HepG2 (cell line): ENCODE results near the gene DNTTIP2. TPM values are rescaled to one million over a fixed set of nuclear protein-coding genes. Genes with fewer than 3 reads are reported as not detected.

Experiments used
- ARID2 ChIP-seq: sonication (generic); formaldehyde crosslinking; IDR thresholded peaks from 2 replicates; pipeline ENCODE4 v1.8.1; 2022; ENCODE audit warnings: mild to moderate bottlenecking, missing genetic modification reagents, borderline replicate concordance
- CHCHD3 ChIP-seq: sonication (generic); formaldehyde crosslinking; IDR thresholded peaks from 2 replicates; pipeline ENCODE4 v1.8.0; 2022; ENCODE audit warnings: mild to moderate bottlenecking, missing genetic modification reagents, moderate library complexity
- FIP1L1 ChIP-seq: fragments of 200-400 bp; formaldehyde crosslinking; IDR thresholded peaks from 2 replicates; pipeline ENCODE4 v1.6.1; 2018; ENCODE audit warnings: low read depth, mild to moderate bottlenecking, low read length, moderate library complexity, borderline replicate concordance; ENCODE audit not compliant: insufficient read depth
- FOSL1 ChIP-seq: sonication (generic); formaldehyde crosslinking; IDR thresholded peaks from 2 replicates; pipeline ENCODE4 v1.9.0; 2021; ENCODE audit warnings: missing genetic modification reagents, borderline replicate concordance
- FOXK1 ChIP-seq: sonication (generic); formaldehyde crosslinking; IDR thresholded peaks from 2 replicates; pipeline ENCODE4 v1.4.0; 2020; ENCODE audit warnings: low read depth, missing genetic modification reagents, borderline replicate concordance
- FOXK2 ChIP-seq: fragments of 450-650 bp; IDR thresholded peaks from 2 replicates; pipeline ENCODE4 v1.6.1; 2016
- KLF15 ChIP-seq: sonication (generic); formaldehyde crosslinking; IDR thresholded peaks from 2 replicates; pipeline ENCODE4 v1.8.1; 2023; ENCODE audit warnings: borderline replicate concordance, mild to moderate bottlenecking, inconsistent platforms, missing genetic modification reagents, mixed read lengths
- NFYC ChIP-seq: IDR thresholded peaks from 2 replicates; pipeline ENCODE4 v1.6.1; 2016; ENCODE audit warnings: missing genetic modification reagents, missing compliant biosample characterization
- NR3C1 ChIP-seq: sonication (generic); formaldehyde crosslinking; IDR thresholded peaks from 2 replicates; pipeline ENCODE4 v1.4.0; 2020; ENCODE audit warnings: missing genetic modification reagents
- PAF1 ChIP-seq: IDR thresholded peaks from 2 replicates; pipeline ENCODE4 v1.6.1; 2016; ENCODE audit warnings: missing genetic modification reagents, missing compliant biosample characterization
- RFXAP ChIP-seq: sonication (generic); formaldehyde crosslinking; IDR thresholded peaks from 2 replicates; pipeline ENCODE4 v1.4.0; 2020; ENCODE audit warnings: missing genetic modification reagents, borderline replicate concordance
- SRSF1 ChIP-seq: fragments of 200-400 bp; formaldehyde crosslinking; optimal IDR thresholded peaks from 2 replicates; pipeline ENCODE3; 2017; ENCODE audit warnings: mild to moderate bottlenecking, low read depth, low read length, moderate library complexity
- SUZ12 ChIP-seq: fragments of 150-350 bp; IDR thresholded peaks from 2 replicates; pipeline ENCODE4 v1.6.1; 2014; ENCODE audit warnings: low read depth, low read length
- ZFP1 ChIP-seq: IDR thresholded peaks from 2 replicates; pipeline ENCODE4 v1.6.1; 2016
- ZNF17 ChIP-seq: sonication (generic); formaldehyde crosslinking; IDR thresholded peaks from 2 replicates; pipeline ENCODE4 v1.5.0; 2020; ENCODE audit warnings: mild to moderate bottlenecking, missing genetic modification reagents
- ZNF292 ChIP-seq: sonication (generic); formaldehyde crosslinking; IDR thresholded peaks from 2 replicates; pipeline ENCODE4 v1.8.1; 2022; ENCODE audit warnings: mild to moderate bottlenecking, low read depth, missing genetic modification reagents, borderline replicate concordance
- ZNF333 ChIP-seq: sonication (generic); formaldehyde crosslinking; IDR thresholded peaks from 2 replicates; pipeline ENCODE4 v1.4.0; 2020; ENCODE audit warnings: mild to moderate bottlenecking, missing genetic modification reagents, borderline replicate concordance
- ZNF33B ChIP-seq: sonication (generic); formaldehyde crosslinking; IDR thresholded peaks from 2 replicates; pipeline ENCODE4 v1.5.1; 2020; ENCODE audit warnings: mild to moderate bottlenecking, missing genetic modification reagents
- ZNF570 ChIP-seq: sonication (generic); formaldehyde crosslinking; IDR thresholded peaks from 2 replicates; pipeline ENCODE4 v1.4.0; 2020; ENCODE audit warnings: mild to moderate bottlenecking, missing genetic modification reagents, borderline replicate concordance
- ZNF747 ChIP-seq: sonication (generic); formaldehyde crosslinking; IDR thresholded peaks from 2 replicates; pipeline ENCODE4 v1.8.1; 2023; ENCODE audit warnings: missing genetic modification reagents, mild to moderate bottlenecking, borderline replicate concordance
- ZNF891 ChIP-seq: sonication (generic); formaldehyde crosslinking; IDR thresholded peaks from 2 replicates; pipeline ENCODE4 v1.5.0; 2020; ENCODE audit warnings: mild to moderate bottlenecking, missing genetic modification reagents
- ZZZ3 ChIP-seq: sonication (generic); formaldehyde crosslinking; IDR thresholded peaks from 2 replicates; pipeline ENCODE4 v1.4.0; 2020; ENCODE audit warnings: missing genetic modification reagents, mild to moderate bottlenecking, borderline replicate concordance
- polyA plus RNA-seq, 8 experiments: library from polyadenylated mRNA; depleted of rRNA in 3 of 8; stranded (reverse) in 7 of 8; unstranded in 1 of 8; fragments of >200 nt; fragmentation: Illumina TruSeq in 4 of 8; extraction: Trizol in 4 of 8; gene quantifications; 2 replicates each; pipeline versions ENCODE4 v1.2.1 to v1.2.3, GENCODE V29; 2011 to 2016; ENCODE audit warnings: low read depth in 4 of 8, missing spikeins in 1 of 8, mixed read lengths in 1 of 8; ENCODE audit not compliant: insufficient read depth in 1 of 8
- total RNA-seq, 5 experiments: library from RNA; depleted of rRNA; stranded (reverse); fragments of >200 nt; fragmentation: Illumina TruSeq; extraction: Trizol; gene quantifications; 2 replicates each; pipeline ENCODE4 v1.2.3, GENCODE V29; 2016; ENCODE audit warnings: low read depth in 1 of 5
- TF ChIP-seq, protein P1 (sequence below): sonication (generic); formaldehyde crosslinking; IDR thresholded peaks from 2 replicates; pipeline ENCODE4 v1.4.0; 2020; ENCODE audit warnings: missing genetic modification reagents
- TF ChIP-seq, protein P2 (sequence below), 2 experiments: IDR thresholded peaks; 2 replicates each; pipeline ENCODE4 v1.6.1; 2011 to 2012; ENCODE audit warnings: low read length in 2 of 2, borderline replicate concordance in 1 of 2, low read depth in 1 of 2, mild to moderate bottlenecking in 1 of 2, moderate library complexity in 1 of 2

The DNTTIP2 gene
- total and polyA plus RNA-seq, 2 of the 13 experiments (the other 11 are each of a cell fraction or from before 2014, with no cell fraction given), result 11.4 to 63.3 TPM

DNA sequence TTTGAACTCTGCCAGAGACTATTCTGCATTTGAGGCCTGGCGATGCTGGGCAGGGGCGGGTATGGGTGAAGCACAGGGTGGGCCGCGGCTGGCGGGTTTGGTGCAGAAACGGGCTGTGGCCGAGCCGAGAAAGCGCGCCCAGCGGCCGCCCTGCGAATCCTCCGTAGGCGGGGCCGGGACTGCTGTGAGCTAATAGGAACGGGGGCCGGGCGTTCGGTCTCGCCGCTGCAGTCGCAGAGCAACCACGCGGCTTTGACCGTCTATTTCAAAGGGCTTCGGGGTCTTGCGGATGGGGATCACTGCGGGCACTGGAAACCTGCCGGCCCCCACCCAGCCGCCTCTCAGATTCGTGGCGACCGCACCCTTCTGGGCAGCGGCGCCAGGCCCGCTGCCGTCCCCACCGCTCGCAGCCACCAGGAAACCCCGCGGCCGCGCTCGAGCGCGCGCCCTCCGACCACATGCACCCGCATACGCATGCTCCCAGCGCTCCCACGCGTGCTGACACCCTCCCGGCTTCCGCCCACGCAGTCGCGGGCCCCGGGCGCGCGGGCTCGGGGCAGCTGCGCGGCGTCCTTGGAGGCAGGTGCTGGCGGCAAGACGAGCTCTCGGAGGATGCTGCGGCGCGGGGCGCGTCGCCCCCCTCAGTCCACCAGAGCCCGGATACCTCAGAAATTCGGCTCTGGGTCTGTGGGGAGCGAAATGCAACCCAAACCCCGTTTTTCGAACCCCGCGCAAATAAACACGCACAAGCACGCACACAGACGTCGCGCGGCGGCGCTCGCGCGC, 32.6 kb downstream of the DNTTIP2 start (continued):
- TF ChIP-seq SRSF1, result peak; percentile 73
- TF ChIP-seq FIP1L1, result no peak
- TF ChIP-seq RFXAP (CRISPR knock-in tag), result peak; percentile 18
- no peak for TF ChIP-seq KLF15 (CRISPR knock-in tag)
- TF ChIP-seq ZNF570 (CRISPR knock-in tag), result peak; percentile 22; the same call in 1 of the 2 replicates
- no peak for TF ChIP-seq ZFP1 (CRISPR knock-in tag)
- TF ChIP-seq ZNF747, result no peak
- no peak for TF ChIP-seq ZNF17 (CRISPR knock-in tag)
- TF ChIP-seq, protein P1, sequence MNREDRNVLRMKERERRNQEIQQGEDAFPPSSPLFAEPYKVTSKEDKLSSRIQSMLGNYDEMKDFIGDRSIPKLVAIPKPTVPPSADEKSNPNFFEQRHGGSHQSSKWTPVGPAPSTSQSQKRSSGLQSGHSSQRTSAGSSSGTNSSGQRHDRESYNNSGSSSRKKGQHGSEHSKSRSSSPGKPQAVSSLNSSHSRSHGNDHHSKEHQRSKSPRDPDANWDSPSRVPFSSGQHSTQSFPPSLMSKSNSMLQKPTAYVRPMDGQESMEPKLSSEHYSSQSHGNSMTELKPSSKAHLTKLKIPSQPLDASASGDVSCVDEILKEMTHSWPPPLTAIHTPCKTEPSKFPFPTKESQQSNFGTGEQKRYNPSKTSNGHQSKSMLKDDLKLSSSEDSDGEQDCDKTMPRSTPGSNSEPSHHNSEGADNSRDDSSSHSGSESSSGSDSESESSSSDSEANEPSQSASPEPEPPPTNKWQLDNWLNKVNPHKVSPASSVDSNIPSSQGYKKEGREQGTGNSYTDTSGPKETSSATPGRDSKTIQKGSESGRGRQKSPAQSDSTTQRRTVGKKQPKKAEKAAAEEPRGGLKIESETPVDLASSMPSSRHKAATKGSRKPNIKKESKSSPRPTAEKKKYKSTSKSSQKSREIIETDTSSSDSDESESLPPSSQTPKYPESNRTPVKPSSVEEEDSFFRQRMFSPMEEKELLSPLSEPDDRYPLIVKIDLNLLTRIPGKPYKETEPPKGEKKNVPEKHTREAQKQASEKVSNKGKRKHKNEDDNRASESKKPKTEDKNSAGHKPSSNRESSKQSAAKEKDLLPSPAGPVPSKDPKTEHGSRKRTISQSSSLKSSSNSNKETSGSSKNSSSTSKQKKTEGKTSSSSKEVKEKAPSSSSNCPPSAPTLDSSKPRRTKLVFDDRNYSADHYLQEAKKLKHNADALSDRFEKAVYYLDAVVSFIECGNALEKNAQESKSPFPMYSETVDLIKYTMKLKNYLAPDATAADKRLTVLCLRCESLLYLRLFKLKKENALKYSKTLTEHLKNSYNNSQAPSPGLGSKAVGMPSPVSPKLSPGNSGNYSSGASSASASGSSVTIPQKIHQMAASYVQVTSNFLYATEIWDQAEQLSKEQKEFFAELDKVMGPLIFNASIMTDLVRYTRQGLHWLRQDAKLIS, result 0 out of 2 replicates have a peak, but pooled peaks have one; percentile 14
- TF ChIP-seq ZNF33B (CRISPR knock-in tag), result no peak
- no peak for TF ChIP-seq NFYC
- TF ChIP-seq PAF1 (CRISPR knock-in tag), result no peak
- TF ChIP-seq, protein P2, sequence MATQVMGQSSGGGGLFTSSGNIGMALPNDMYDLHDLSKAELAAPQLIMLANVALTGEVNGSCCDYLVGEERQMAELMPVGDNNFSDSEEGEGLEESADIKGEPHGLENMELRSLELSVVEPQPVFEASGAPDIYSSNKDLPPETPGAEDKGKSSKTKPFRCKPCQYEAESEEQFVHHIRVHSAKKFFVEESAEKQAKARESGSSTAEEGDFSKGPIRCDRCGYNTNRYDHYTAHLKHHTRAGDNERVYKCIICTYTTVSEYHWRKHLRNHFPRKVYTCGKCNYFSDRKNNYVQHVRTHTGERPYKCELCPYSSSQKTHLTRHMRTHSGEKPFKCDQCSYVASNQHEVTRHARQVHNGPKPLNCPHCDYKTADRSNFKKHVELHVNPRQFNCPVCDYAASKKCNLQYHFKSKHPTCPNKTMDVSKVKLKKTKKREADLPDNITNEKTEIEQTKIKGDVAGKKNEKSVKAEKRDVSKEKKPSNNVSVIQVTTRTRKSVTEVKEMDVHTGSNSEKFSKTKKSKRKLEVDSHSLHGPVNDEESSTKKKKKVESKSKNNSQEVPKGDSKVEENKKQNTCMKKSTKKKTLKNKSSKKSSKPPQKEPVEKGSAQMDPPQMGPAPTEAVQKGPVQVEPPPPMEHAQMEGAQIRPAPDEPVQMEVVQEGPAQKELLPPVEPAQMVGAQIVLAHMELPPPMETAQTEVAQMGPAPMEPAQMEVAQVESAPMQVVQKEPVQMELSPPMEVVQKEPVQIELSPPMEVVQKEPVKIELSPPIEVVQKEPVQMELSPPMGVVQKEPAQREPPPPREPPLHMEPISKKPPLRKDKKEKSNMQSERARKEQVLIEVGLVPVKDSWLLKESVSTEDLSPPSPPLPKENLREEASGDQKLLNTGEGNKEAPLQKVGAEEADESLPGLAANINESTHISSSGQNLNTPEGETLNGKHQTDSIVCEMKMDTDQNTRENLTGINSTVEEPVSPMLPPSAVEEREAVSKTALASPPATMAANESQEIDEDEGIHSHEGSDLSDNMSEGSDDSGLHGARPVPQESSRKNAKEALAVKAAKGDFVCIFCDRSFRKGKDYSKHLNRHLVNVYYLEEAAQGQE (IDR thresholded peaks at IDR 0.05; ENCODE audit: borderline replicate concordance in 1 of 2, low read depth in 1 of 2, low read length in 2 of 2), result no peak
- no peak for TF ChIP-seq ZNF333 (CRISPR knock-in tag)
- TF ChIP-seq ZZZ3 (CRISPR knock-in tag), result no peak
- TF ChIP-seq FOXK1, result no peak
- TF ChIP-seq ZNF292 (CRISPR knock-in tag), result peak; percentile 87
- no peak for TF ChIP-seq NR3C1 (CRISPR knock-in tag)
- peak; percentile 25; the same call in 1 of the 2 replicates for TF ChIP-seq CHCHD3 (CRISPR knock-in tag)
- TF ChIP-seq ZNF891 (CRISPR knock-in tag), result no peak
- TF ChIP-seq SUZ12, result no peak
- TF ChIP-seq FOSL1 (CRISPR knock-in tag), result 0 out of 2 replicates have a peak, but pooled peaks have one; percentile 4
- no peak for TF ChIP-seq ARID2 (CRISPR knock-in tag)
- TF ChIP-seq FOXK2, result no peak
